Measurements from ENCODE around the gene NXPH2.

The NXPH2 gene

GRCh38 chr2:138632066-138632620 lies 148.0 kb downstream of the NXPH2 start:
- DNase-seq = no peak

- DNase-seq = no peak
Measured at GRCh38 chr2:138630164-138630563, 150.0 kb downstream of the NXPH2 start.

- DNase-seq = no peak
Measured at GRCh38 chr2:138626148-138626547, 154.0 kb downstream of the NXPH2 start.

GRCh38 chr2:138622613-138623012 lies 157.6 kb downstream of the NXPH2 start:
- DNase-seq = no peak

- no peak for DNase-seq
Measured at GRCh38 chr2:138621139-138621538, 159.1 kb downstream of the NXPH2 start.

- no peak for DNase-seq
Measured at GRCh38 chr2:138620431-138620830, 159.8 kb downstream of the NXPH2 start.

Measured in T-helper 2 cell (primary cell).